IMR-90 (cell line): ENCODE results near the gene NR5A1. TPM values are rescaled to one million over a fixed set of nuclear protein-coding genes. Genes with fewer than 3 reads are reported as not detected.

Source experiments
- ATAC-seq: fragments of 200-7000 bp; cut with Tn5 transposase; 2 replicates; pipeline ENCODE4 v1.9.1; 2020; ENCODE audit warnings: low read depth, mild to moderate bottlenecking, moderate library complexity
- BruUV-seq: library from RNA; stranded (reverse); fragments of 400-500 nt; replicated peaks from 2 replicates; lab custom pipeline; 2021; lab: Mats Ljungman, UMichigan
- CTCF ChIA-PET: fragments of 300-600 bp; formaldehyde crosslinking; extraction: SDS; loops from one replicate; lab custom pipeline; 2021; ENCODE audit warnings: antibody characterized with exemption; lab: Yijun Ruan, JAX
- POLR2A ChIA-PET: fragments of 300-600 bp; sonication (Branson Sonifier 250); formaldehyde crosslinking; loops from one replicate; lab custom pipeline; 2022; ENCODE audit warnings: antibody characterized with exemption; ENCODE audit not compliant: unreplicated experiment; lab: Charles Lee
- DNase-seq: peaks from one replicate; pipeline ENCODE4 v3.0.0; 2013
- H2AFZ ChIP-seq: replicated peaks from 2 replicates; pipeline ENCODE3; 2013; ENCODE audit warnings: low read length, mild to moderate bottlenecking; ENCODE audit not compliant: poor library complexity
- H2AK5ac ChIP-seq: 2 replicates; pipeline ENCODE4 v1.6.1; 2013; ENCODE audit warnings: low read depth, low read length, inconsistent platforms
- H2AK9ac ChIP-seq: replicated peaks from 2 replicates; pipeline ENCODE3; 2013; ENCODE audit warnings: mild to moderate bottlenecking, low read depth, low read length, moderate library complexity; ENCODE audit not compliant: poor library complexity
- H2BK120ac ChIP-seq: 2 replicates; pipeline ENCODE4 v1.6.1; 2013; ENCODE audit warnings: low read depth, low read length, inconsistent platforms
- H2BK15ac ChIP-seq: 3 replicates; pipeline ENCODE4 v1.6.1; 2013; ENCODE audit warnings: low read depth, low read length, inconsistent platforms
- H2BK20ac ChIP-seq: 2 replicates; pipeline ENCODE4 v1.6.1; 2013; ENCODE audit warnings: low read depth, mild to moderate bottlenecking, inconsistent platforms, low read length, moderate library complexity
- H2BK5ac ChIP-seq: 2 replicates; pipeline ENCODE4 v1.6.1; 2013; ENCODE audit warnings: mild to moderate bottlenecking, low read depth, low read length, inconsistent platforms; ENCODE audit not compliant: poor library complexity, severe bottlenecking
- H3K14ac ChIP-seq: replicated peaks from 2 replicates; pipeline ENCODE4 v1.6.1; 2013; ENCODE audit warnings: low read depth, low read length, inconsistent platforms
- H3K18ac ChIP-seq: 2 replicates; pipeline ENCODE4 v1.6.1; 2013; ENCODE audit warnings: low read depth, low read length, control low read depth
- H3K23ac ChIP-seq: 2 replicates; pipeline ENCODE4 v1.6.1; 2013; ENCODE audit warnings: low read depth, low read length, inconsistent platforms
- H3K27ac ChIP-seq: 2 replicates; pipeline ENCODE4 v1.5.1; 2013; ENCODE audit warnings: mild to moderate bottlenecking, control low read depth, low read length; ENCODE audit not compliant: insufficient read depth
- H3K27me3 ChIP-seq: 2 replicates; pipeline ENCODE4 v1.6.1; 2013; ENCODE audit warnings: low read length; ENCODE audit not compliant: control insufficient read depth, insufficient read depth
- H3K36me3 ChIP-seq: 2 replicates; pipeline ENCODE4 v1.6.1; 2013; ENCODE audit warnings: low read length, mixed read lengths; ENCODE audit not compliant: control insufficient read depth, insufficient read depth
- H3K4ac ChIP-seq: 2 replicates; pipeline ENCODE4 v1.6.1; 2013; ENCODE audit warnings: low read depth, low read length, inconsistent platforms
- H3K4me1 ChIP-seq: 2 replicates; pipeline ENCODE4 v1.6.1; 2013; ENCODE audit warnings: low read length, mixed read lengths; ENCODE audit not compliant: control insufficient read depth, insufficient read depth
- H3K4me2 ChIP-seq: 2 replicates; pipeline ENCODE4 v1.6.1; 2013; ENCODE audit warnings: low read depth, mild to moderate bottlenecking, control low read depth, low read length, moderate library complexity
- H3K4me3 ChIP-seq: 2 replicates; pipeline ENCODE4 v1.5.1; 2013; ENCODE audit warnings: low read depth, mild to moderate bottlenecking, control low read depth, low read length, moderate library complexity; ENCODE audit not compliant: insufficient read depth
- H3K56ac ChIP-seq: 2 replicates; pipeline ENCODE4 v1.6.1; 2013; ENCODE audit warnings: low read length, inconsistent platforms; ENCODE audit not compliant: insufficient read depth; ENCODE audit errors: extremely low read depth
- H3K79me1 ChIP-seq, 2 experiments: 2 replicates each; pipeline ENCODE4 v1.6.1; 2013; ENCODE audit warnings: low read length in 2 of 2, inconsistent platforms in 1 of 2, low read depth in 1 of 2
- H3K9ac ChIP-seq: 2 replicates; pipeline ENCODE4 v1.6.1; 2013; ENCODE audit warnings: low read depth, low read length, control low read depth
- H3K9me1 ChIP-seq: 2 replicates; pipeline ENCODE4 v1.6.1; 2013; ENCODE audit warnings: low read length, inconsistent platforms; ENCODE audit not compliant: insufficient read depth
- H3K9me3 ChIP-seq: 2 replicates; pipeline ENCODE4 v1.6.1; 2013; ENCODE audit warnings: low read length; ENCODE audit not compliant: control insufficient read depth, insufficient read depth
- H4K20me1 ChIP-seq: 2 replicates; pipeline ENCODE4 v1.6.1; 2013; ENCODE audit warnings: low read length, inconsistent platforms; ENCODE audit not compliant: insufficient read depth
- H4K5ac ChIP-seq: 2 replicates; pipeline ENCODE4 v1.6.1; 2013; ENCODE audit warnings: mild to moderate bottlenecking, low read depth, low read length, control low read depth
- H4K8ac ChIP-seq, 2 experiments: 2 replicates each; pipeline ENCODE4 v1.6.1; 2013; ENCODE audit warnings: low read depth in 2 of 2, low read length in 2 of 2, control low read depth in 1 of 2, inconsistent platforms in 1 of 2
- H4K91ac ChIP-seq: 2 replicates; pipeline ENCODE4 v1.6.1; 2013; ENCODE audit warnings: low read depth, low read length, inconsistent platforms; ENCODE audit not compliant: insufficient read depth
- BHLHE40 ChIP-seq: fragments of 150-350 bp; IDR thresholded peaks from 2 replicates; pipeline ENCODE4 v1.6.1; 2016; ENCODE audit warnings: mild to moderate bottlenecking, low read depth, low read length
- CHD1 ChIP-seq: IDR thresholded peaks from 2 replicates; pipeline ENCODE4 v1.6.1; 2012; ENCODE audit warnings: low read depth, low read length, improper control_type of control experiment
- MAFK ChIP-seq: IDR thresholded peaks from 2 replicates; pipeline ENCODE4 v1.6.1; 2012; ENCODE audit warnings: low read depth, low read length, improper control_type of control experiment
- MAZ ChIP-seq: IDR thresholded peaks from 2 replicates; pipeline ENCODE4 v1.6.1; 2012; ENCODE audit warnings: low read depth, mild to moderate bottlenecking, low read length, improper control_type of control experiment, moderate library complexity, borderline replicate concordance
- NFE2L2 ChIP-seq: fragments of 150-350 bp; IDR thresholded peaks from 2 replicates; pipeline ENCODE4 v1.6.1; 2016; ENCODE audit warnings: low read depth, mild to moderate bottlenecking, low read length
- POLR2A ChIP-seq: IDR thresholded peaks from 2 replicates; pipeline ENCODE4 v1.6.1; 2012; ENCODE audit warnings: mild to moderate bottlenecking, low read depth, low read length
- RAD21 ChIP-seq: IDR thresholded peaks from 2 replicates; pipeline ENCODE4 v1.6.1; 2012; ENCODE audit warnings: low read length, improper control_type of control experiment
- RCOR1 ChIP-seq: IDR thresholded peaks from 2 replicates; pipeline ENCODE4 v1.6.1; 2012; ENCODE audit warnings: mild to moderate bottlenecking, low read length, improper control_type of control experiment; ENCODE audit not compliant: insufficient replicate concordance
- RFX5 ChIP-seq: IDR thresholded peaks from 2 replicates; pipeline ENCODE4 v1.8.0; 2012; ENCODE audit warnings: low read depth, mild to moderate bottlenecking, low read length, moderate library complexity
- SMC3 ChIP-seq: fragments of 150-350 bp; IDR thresholded peaks from 2 replicates; pipeline ENCODE4 v1.6.1; 2016; ENCODE audit warnings: low read depth, mild to moderate bottlenecking, antibody characterized with exemption, low read length, moderate library complexity
- WGBS, 2 experiments: methylation state at CpG; one replicate each; pipeline versions ENCODE4 v1.1.5 to v1.1.7; 2013; ENCODE audit warnings: missing lambda C conversion rate in 2 of 2; ENCODE audit not compliant: insufficient read length in 1 of 2; ENCODE audit errors: extremely low coverage in 2 of 2; 5-methylcytosine and 5-hydroxymethylcytosine counted together
- dilution Hi-C: fragments of 300-500 bp; cut with HindIII; formaldehyde crosslinking; loops from one replicate; pipeline ENCODE4 v1.14.3; 2018; ENCODE audit warnings: low sequenced_read_pairs; ENCODE audit not compliant: unreplicated experiment
- in situ Hi-C: fragments of 300-500 bp; cut with MboI; formaldehyde crosslinking; loops from 3 replicates; pipeline ENCODE4 v1.14.3; 2019; ENCODE audit warnings: low sequenced_read_pairs, inconsistent platforms, mixed read lengths
- intact Hi-C: fragments of 100-400 bp; cut with micrococcal nuclease; formaldehyde crosslinking; loops from 2 replicates; pipeline ENCODE4 v1.10.0; 2022
- polyA plus RNA-seq, 3 experiments: library from polyadenylated mRNA; depleted of rRNA; stranded (reverse); fragments of >200 nt; gene quantifications; 2 replicates each; pipeline ENCODE4 v1.2.3, GENCODE V29; 2012; ENCODE audit warnings: low replicate concordance in 1 of 3
- total RNA-seq: library from RNA; depleted of rRNA; stranded (reverse); fragments of >200 nt; gene quantifications from 2 replicates; pipeline ENCODE4 v1.2.3, GENCODE V29; 2012
- TF ChIP-seq, protein P1 (sequence below): fragments of 150-350 bp; IDR thresholded peaks from 2 replicates; pipeline ENCODE4 v1.6.1; 2017; ENCODE audit warnings: mild to moderate bottlenecking, antibody characterized with exemption, low read length, low read depth
- TF ChIP-seq, protein P2 (sequence below): conservative IDR thresholded peaks from 2 replicates; pipeline ENCODE4 v1.5.1; 2012; ENCODE audit warnings: mild to moderate bottlenecking, low read depth, low read length, improper control_type of control experiment
- TF ChIP-seq, protein P3 (sequence below): fragments of 150-350 bp; IDR thresholded peaks from 2 replicates; pipeline ENCODE4 v1.6.1; 2016; ENCODE audit warnings: low read depth, mild to moderate bottlenecking, low read length, moderate library complexity, borderline replicate concordance

NR5A1 gene
- total and polyA plus RNA-seq, 2 of the 4 experiments (the other 2 are of a cell fraction): not detected

DNA sequence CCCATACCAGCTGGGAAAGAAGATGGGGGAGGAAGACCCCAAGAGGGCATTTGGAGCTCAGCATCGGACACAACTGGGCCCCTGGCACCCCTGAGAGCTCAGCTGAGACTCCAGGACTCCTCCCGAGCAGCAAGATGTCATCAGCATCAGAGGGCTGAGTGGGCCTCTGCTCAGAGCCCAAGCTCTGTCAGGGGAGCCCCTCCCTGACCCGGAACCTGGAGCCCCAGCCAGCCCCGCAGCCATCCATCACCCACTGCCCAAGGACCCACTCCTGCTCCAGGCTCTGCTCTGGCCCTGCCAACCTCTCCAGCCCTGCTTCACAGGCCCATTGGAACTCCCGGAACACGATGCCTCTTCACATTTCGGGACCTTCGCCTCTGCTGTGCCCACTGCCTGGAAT lies 9.8 kb downstream of the NR5A1 start:
- ATAC-seq: no peak

More for the DNA sequence above, 9.8 kb downstream of the NR5A1 start:
- Histone ChIP-seq H3K4me1 (no peaks in the 10 kb centered on the region), H2BK5ac (no peak overlapping the region), H2AK5ac (no peak overlapping the region), H3K4me3 (no peak overlapping the region), H3K14ac (no peak overlapping the region), H3K36me3 (no peaks in the 10 kb centered on the region), H4K20me1 (peaks cover 3% of the 10 kb centered on the region; the same call in 1 of the 2 replicates), H3K23ac (no peak overlapping the region), H2AFZ (peak overlapping the region; percentile 29), H2BK20ac (no peak overlapping the region), H4K8ac (no peak overlapping the region), H4K91ac (no peak overlapping the region), H2BK15ac (no peak overlapping the region), H3K9me1 (no peaks in the 10 kb centered on the region), H4K5ac (no peak overlapping the region), H3K79me1 (no peaks in the 10 kb centered on the region), H3K9me3 (peaks cover 2% of the 10 kb centered on the region; the same call in 1 of the 2 replicates), H3K27me3 (peaks cover 90% of the 10 kb centered on the region), H2AK9ac (no peak overlapping the region), H3K18ac (no peak overlapping the region), H2BK120ac (no peak overlapping the region), H3K9ac (no peak overlapping the region), H3K27ac (no peak overlapping the region), H3K4ac (no peak overlapping the region), H3K4me2 (no peak overlapping the region), H3K56ac (no peak overlapping the region)
- DNase-seq: no peak
- ChIA-PET CTCF (no interaction called here), POLR2A (no interaction called here)
- BruUV-seq: no TSS peak
- in situ Hi-C loops: no loop called here
- TF ChIP-seq BHLHE40 (no peak), MAFK (no peak), POLR2A (no peak), SMC3 (no peak), MAZ (no peak), RFX5 (no peak), RCOR1 (no peak), RAD21 (no peak), NFE2L2 (no peak), CHD1 (no peak)
- TF ChIP-seq, protein P1, sequence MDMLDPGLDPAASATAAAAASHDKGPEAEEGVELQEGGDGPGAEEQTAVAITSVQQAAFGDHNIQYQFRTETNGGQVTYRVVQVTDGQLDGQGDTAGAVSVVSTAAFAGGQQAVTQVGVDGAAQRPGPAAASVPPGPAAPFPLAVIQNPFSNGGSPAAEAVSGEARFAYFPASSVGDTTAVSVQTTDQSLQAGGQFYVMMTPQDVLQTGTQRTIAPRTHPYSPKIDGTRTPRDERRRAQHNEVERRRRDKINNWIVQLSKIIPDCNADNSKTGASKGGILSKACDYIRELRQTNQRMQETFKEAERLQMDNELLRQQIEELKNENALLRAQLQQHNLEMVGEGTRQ: no peak
- TF ChIP-seq, protein P2, sequence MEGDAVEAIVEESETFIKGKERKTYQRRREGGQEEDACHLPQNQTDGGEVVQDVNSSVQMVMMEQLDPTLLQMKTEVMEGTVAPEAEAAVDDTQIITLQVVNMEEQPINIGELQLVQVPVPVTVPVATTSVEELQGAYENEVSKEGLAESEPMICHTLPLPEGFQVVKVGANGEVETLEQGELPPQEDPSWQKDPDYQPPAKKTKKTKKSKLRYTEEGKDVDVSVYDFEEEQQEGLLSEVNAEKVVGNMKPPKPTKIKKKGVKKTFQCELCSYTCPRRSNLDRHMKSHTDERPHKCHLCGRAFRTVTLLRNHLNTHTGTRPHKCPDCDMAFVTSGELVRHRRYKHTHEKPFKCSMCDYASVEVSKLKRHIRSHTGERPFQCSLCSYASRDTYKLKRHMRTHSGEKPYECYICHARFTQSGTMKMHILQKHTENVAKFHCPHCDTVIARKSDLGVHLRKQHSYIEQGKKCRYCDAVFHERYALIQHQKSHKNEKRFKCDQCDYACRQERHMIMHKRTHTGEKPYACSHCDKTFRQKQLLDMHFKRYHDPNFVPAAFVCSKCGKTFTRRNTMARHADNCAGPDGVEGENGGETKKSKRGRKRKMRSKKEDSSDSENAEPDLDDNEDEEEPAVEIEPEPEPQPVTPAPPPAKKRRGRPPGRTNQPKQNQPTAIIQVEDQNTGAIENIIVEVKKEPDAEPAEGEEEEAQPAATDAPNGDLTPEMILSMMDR: no peak
- TF ChIP-seq, protein P3, sequence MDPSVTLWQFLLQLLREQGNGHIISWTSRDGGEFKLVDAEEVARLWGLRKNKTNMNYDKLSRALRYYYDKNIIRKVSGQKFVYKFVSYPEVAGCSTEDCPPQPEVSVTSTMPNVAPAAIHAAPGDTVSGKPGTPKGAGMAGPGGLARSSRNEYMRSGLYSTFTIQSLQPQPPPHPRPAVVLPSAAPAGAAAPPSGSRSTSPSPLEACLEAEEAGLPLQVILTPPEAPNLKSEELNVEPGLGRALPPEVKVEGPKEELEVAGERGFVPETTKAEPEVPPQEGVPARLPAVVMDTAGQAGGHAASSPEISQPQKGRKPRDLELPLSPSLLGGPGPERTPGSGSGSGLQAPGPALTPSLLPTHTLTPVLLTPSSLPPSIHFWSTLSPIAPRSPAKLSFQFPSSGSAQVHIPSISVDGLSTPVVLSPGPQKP: no peak
- intact Hi-C loops: no loop called here
- 70% methylated on average over 5 of the region's 8 CpGs; no CpG with 5 or more reads in 1 of the 2 experiments for WGBS, 2 experiments
- dilution Hi-C loops: no loop called here
